Fibroblast of lung (primary cell): ENCODE results near the gene UQCR10. TPM values are rescaled to one million over a fixed set of nuclear protein-coding genes. Genes with fewer than 3 reads are reported as not detected.

Experiments
- DNase-seq, 2 donors: peaks; one replicate each; pipeline versions ENCODE4 v3.0.0 to v3.0.0-alpha.2; 2010; ENCODE audit warnings: low read depth in 2 of 2
- H2AFZ ChIP-seq: 2 replicates; pipeline ENCODE4 v1.5.1; 2012; ENCODE audit warnings: low read length, control low read depth, inconsistent platforms
- H3K27ac ChIP-seq: 2 replicates; pipeline ENCODE4 v1.5.1; 2011; ENCODE audit warnings: low read length, control low read depth; ENCODE audit not compliant: insufficient read depth
- H3K27me3 ChIP-seq: 2 replicates; pipeline ENCODE4 v1.5.1; 2011; ENCODE audit warnings: mild to moderate bottlenecking, low read length; ENCODE audit not compliant: control insufficient read depth, insufficient read depth
- H3K36me3 ChIP-seq: 2 replicates; pipeline ENCODE4 v1.5.1; 2011; ENCODE audit warnings: low read length; ENCODE audit not compliant: control insufficient read depth, insufficient read depth
- H3K4me1 ChIP-seq: 2 replicates; pipeline ENCODE4 v1.5.1; 2011; ENCODE audit warnings: low read length; ENCODE audit not compliant: control insufficient read depth, insufficient read depth; ENCODE audit errors: extremely low read depth
- H3K4me2 ChIP-seq: 2 replicates; pipeline ENCODE4 v1.5.1; 2011; ENCODE audit warnings: low read length, control low read depth; ENCODE audit not compliant: insufficient read depth; ENCODE audit errors: extremely low read depth
- H3K4me3 ChIP-seq, 4 experiments: fragments of 200-600 bp in 1 of 4; sonication (generic) in 1 of 4; replicated peaks in 1 of 4; 2 replicates each; pipeline ENCODE4 v1.5.1; 2011 to 2016; ENCODE audit warnings: low read length in 4 of 4, low read depth in 3 of 4, mild to moderate bottlenecking in 3 of 4, control low read depth in 2 of 4, inconsistent platforms in 1 of 4, mixed read lengths in 1 of 4; ENCODE audit not compliant: insufficient read depth in 1 of 4; ENCODE audit errors: control extremely low read depth in 1 of 4
- H3K79me2 ChIP-seq: 2 replicates; pipeline ENCODE4 v1.5.1; 2012; ENCODE audit warnings: mild to moderate bottlenecking, low read length, inconsistent platforms; ENCODE audit not compliant: control insufficient read depth, insufficient read depth
- H3K9ac ChIP-seq: 2 replicates; pipeline ENCODE4 v1.5.1; 2011; ENCODE audit warnings: mild to moderate bottlenecking, low read length, control low read depth; ENCODE audit not compliant: insufficient read depth
- H3K9me3 ChIP-seq: 2 replicates; pipeline ENCODE4 v1.5.1; 2012; ENCODE audit warnings: low read depth, low read length; ENCODE audit not compliant: control insufficient read depth, insufficient read depth
- H4K20me1 ChIP-seq: 2 replicates; pipeline ENCODE4 v1.5.1; 2011; ENCODE audit warnings: low read length; ENCODE audit not compliant: control insufficient read depth, insufficient read depth; ENCODE audit errors: extremely low read depth
- CTCF ChIP-seq, 2 donors: IDR thresholded peaks in 1 of 2; conservative IDR thresholded peaks in 1 of 2; 1 replicate in 1 of 2; 2 replicates in 1 of 2; pipeline ENCODE4 v1.5.1; 2011 to 2012; ENCODE audit warnings: low read length in 2 of 2, control low read depth in 1 of 2, inconsistent platforms in 1 of 2, low read depth in 1 of 2, mild to moderate bottlenecking in 1 of 2
- EZH2 ChIP-seq: IDR thresholded peaks from 2 replicates; pipeline ENCODE4 v1.5.1; 2012; ENCODE audit warnings: low read length, control low read depth, mild to moderate bottlenecking; ENCODE audit errors: missing control alignments
- polyA plus RNA-seq, 2 donors: library from polyadenylated mRNA; depleted of rRNA in 1 of 2; stranded (reverse) in 1 of 2; unstranded in 1 of 2; fragments of >200 nt; gene quantifications; 2 replicates each; pipeline ENCODE4 v1.2.1, GENCODE V29; 2011 to 2012; ENCODE audit warnings: missing spikeins in 1 of 2
- total RNA-seq: library from RNA; depleted of rRNA; stranded (reverse); fragments of >200 nt; gene quantifications from 2 replicates; pipeline ENCODE4 v1.2.1, GENCODE V29; 2014

Gene UQCR10
- total and polyA plus RNA-seq, 2 donors (not counting 1 experiment from before 2014, with no cell fraction given), result 112 to 117 TPM

- peak; percentile 37 to 38 for DNase-seq
- H2AFZ ChIP-seq, result peak overlapping the region; percentile 18
- TF ChIP-seq EZH2 (no peak), CTCF (conservative IDR thresholded peaks at IDR 0.05 in 1 of 2, IDR thresholded peaks at IDR 0.05 in 1 of 2; ENCODE audit: low read depth in 1 of 2, low read length in 2 of 2) (no peak)
- no peaks in the 10 kb centered on the region for H3K27me3 ChIP-seq
- H3K4me2 ChIP-seq, result no peak overlapping the region
- no peaks in the 10 kb centered on the region for H3K79me2 ChIP-seq
- H3K9me3 ChIP-seq, result no peaks in the 10 kb centered on the region
- peaks cover 28% of the 10 kb centered on the region for H3K4me1 ChIP-seq
- peaks cover 13% of the 10 kb centered on the region for H3K36me3 ChIP-seq
- no peak overlapping the region for H3K27ac ChIP-seq
- H3K9ac ChIP-seq, result no peak overlapping the region
- no peaks in the 10 kb centered on the region for H4K20me1 ChIP-seq
- H3K4me3 ChIP-seq, result no peak overlapping the region
Observed at GRCh38 chr22:29784451-29785361, 17.5 kb downstream of the UQCR10 start.

- TF ChIP-seq CTCF (conservative IDR thresholded peaks at IDR 0.05 in 1 of 2, IDR thresholded peaks at IDR 0.05 in 1 of 2; ENCODE audit: low read depth in 1 of 2, low read length in 2 of 2), result no peak
- TF ChIP-seq EZH2, result no peak
- H4K20me1 ChIP-seq, result no peaks in the 10 kb centered on the region
- no peaks in the 10 kb centered on the region for H3K79me2 ChIP-seq
- H3K9ac ChIP-seq, result no peak overlapping the region
- no peaks in the 10 kb centered on the region for H3K9me3 ChIP-seq
- H3K27ac ChIP-seq, result no peak overlapping the region
- H3K36me3 ChIP-seq, result peaks cover 23% of the 10 kb centered on the region
- no peak overlapping the region for H3K4me2 ChIP-seq
- H3K27me3 ChIP-seq, result no peaks in the 10 kb centered on the region
- no peak overlapping the region for H3K4me3 ChIP-seq
- H2AFZ ChIP-seq, result no peak overlapping the region
- peaks cover 19% of the 10 kb centered on the region for H3K4me1 ChIP-seq
- DNase-seq, result no peak
Observed at GRCh38 chr22:29786031-29786430, 18.9 kb downstream of the UQCR10 start.

- Histone ChIP-seq H3K27me3 (no peaks in the 10 kb centered on the region), H3K9me3 (no peaks in the 10 kb centered on the region), H3K36me3 (peaks cover 25% of the 10 kb centered on the region), H3K4me3 (no peak overlapping the region), H3K4me1 (peaks cover 6% of the 10 kb centered on the region), H2AFZ (no peak overlapping the region), H3K79me2 (no peaks in the 10 kb centered on the region), H3K27ac (no peak overlapping the region), H3K9ac (no peak overlapping the region), H3K4me2 (no peak overlapping the region), H4K20me1 (no peaks in the 10 kb centered on the region)
- TF ChIP-seq EZH2 (no peak), CTCF (conservative IDR thresholded peaks at IDR 0.05 in 1 of 2, IDR thresholded peaks at IDR 0.05 in 1 of 2; ENCODE audit: low read depth in 1 of 2, low read length in 2 of 2) (no peak)
- no peak for DNase-seq
Observed at GRCh38 chr22:29787371-29787980, 20.3 kb downstream of the UQCR10 start.
